GM23338 (cell line): ENCODE measurements around the gene NCKAP5. TPM values are rescaled to one million over a fixed set of nuclear protein-coding genes. Genes with fewer than 3 reads are reported as not detected.

ENCODE experiments used
- ATAC-seq: fragments of 200-7000 bp; cut with Tn5 transposase; 3 replicates; pipeline ENCODE4 v1.9.1; 2020
- DNase-seq: peaks from one replicate; pipeline ENCODE4 v3.0.0-alpha.2; 2015; ENCODE audit warnings: low spot score
- H2AFZ ChIP-seq: fragments of 200-600 bp; sonication (generic); 2 replicates; pipeline ENCODE4 v1.8.0; 2016; ENCODE audit warnings: antibody characterized with exemption, mild to moderate bottlenecking, moderate library complexity
- H3F3A ChIP-seq: fragments of 200-600 bp; sonication (generic); replicated peaks from 2 replicates; pipeline ENCODE4 v1.8.0; 2017; ENCODE audit warnings: antibody characterized with exemption, mixed run types, low read depth
- H3K27ac ChIP-seq: fragments of 200-600 bp; sonication (generic); 2 replicates; pipeline ENCODE4 v1.6.1; 2016; ENCODE audit warnings: low read depth
- H3K27me3 ChIP-seq: fragments of 200-600 bp; sonication (generic); 2 replicates; pipeline ENCODE4 v1.8.0; 2016; ENCODE audit warnings: mild to moderate bottlenecking, mixed run types, moderate library complexity; ENCODE audit not compliant: insufficient read depth
- H3K36me3 ChIP-seq: fragments of 200-600 bp; sonication (generic); 2 replicates; pipeline ENCODE4 v1.8.0; 2016; ENCODE audit warnings: mild to moderate bottlenecking; ENCODE audit not compliant: insufficient read depth
- H3K4me1 ChIP-seq: fragments of 200-600 bp; sonication (generic); 2 replicates; pipeline ENCODE4 v1.8.0; 2016; ENCODE audit warnings: mild to moderate bottlenecking, moderate library complexity; ENCODE audit not compliant: insufficient read depth
- H3K4me2 ChIP-seq: fragments of 200-600 bp; sonication (generic); 2 replicates; pipeline ENCODE4 v1.7.1; 2017; ENCODE audit warnings: mixed run types
- H3K4me3 ChIP-seq: fragments of 200-600 bp; sonication (generic); 2 replicates; pipeline ENCODE4 v1.6.1; 2016; ENCODE audit warnings: mixed run types
- H3K79me2 ChIP-seq: fragments of 200-600 bp; sonication (generic); replicated peaks from 2 replicates; pipeline ENCODE4 v1.8.0; 2017; ENCODE audit warnings: mild to moderate bottlenecking; ENCODE audit not compliant: insufficient read depth
- H3K9me2 ChIP-seq: fragments of 200-600 bp; sonication (generic); 2 replicates; pipeline ENCODE4 v1.8.0; 2017; ENCODE audit not compliant: insufficient read depth
- H4K20me1 ChIP-seq: fragments of 200-600 bp; sonication (generic); replicated peaks from 2 replicates; pipeline ENCODE4 v1.8.0; 2017; ENCODE audit warnings: mild to moderate bottlenecking; ENCODE audit not compliant: insufficient read depth
- H3K27ac Mint-ChIP-seq: 2 replicates; pipeline ENCODE4 v1.8.0; 2020; ENCODE audit warnings: inconsistent platforms, mild to moderate bottlenecking, moderate library complexity, mixed read lengths
- H3K27me3 Mint-ChIP-seq: 3 replicates; pipeline ENCODE4 v1.8.0; 2022; ENCODE audit warnings: low read depth, mild to moderate bottlenecking, moderate library complexity, mixed read lengths, inconsistent platforms; ENCODE audit not compliant: insufficient read depth, poor library complexity
- H3K36me3 Mint-ChIP-seq: 3 replicates; pipeline ENCODE4 v1.8.0; 2021; ENCODE audit warnings: low read depth, mild to moderate bottlenecking, inconsistent platforms, moderate library complexity, mixed read lengths
- H3K4me1 Mint-ChIP-seq: 3 replicates; pipeline ENCODE4 v1.8.0; 2020; ENCODE audit warnings: mild to moderate bottlenecking, inconsistent platforms, mixed read lengths
- H3K4me3 Mint-ChIP-seq: 3 replicates; pipeline ENCODE4 v1.8.0; 2021; ENCODE audit warnings: moderate library complexity, mild to moderate bottlenecking, inconsistent platforms, mixed read lengths
- H3K9me3 Mint-ChIP-seq: 3 replicates; pipeline ENCODE4 v1.8.0; 2020; ENCODE audit warnings: moderate library complexity, mild to moderate bottlenecking, inconsistent platforms, mixed read lengths
- CREB1 ChIP-seq: fragments of 250-450 bp; sonication (Bioruptor Pico); IDR thresholded peaks from 2 replicates; pipeline ENCODE4 v1.5.0; 2020; ENCODE audit warnings: low read depth, mild to moderate bottlenecking, moderate library complexity
- ETS1 ChIP-seq: IDR thresholded peaks from 2 replicates; pipeline ENCODE4 v1.6.1; 2016; ENCODE audit warnings: antibody characterized with exemption
- JUNB ChIP-seq: IDR thresholded peaks from one replicate; pipeline ENCODE4 v1.6.1; 2016; ENCODE audit warnings: antibody characterized with exemption; ENCODE audit not compliant: unreplicated experiment
- NANOG ChIP-seq: IDR thresholded peaks from 2 replicates; pipeline ENCODE4 v1.6.1; 2016; ENCODE audit warnings: antibody characterized with exemption, borderline replicate concordance
- ZNF114 ChIP-seq: fragments of 250-450 bp; sonication (Bioruptor Pico); IDR thresholded peaks from 2 replicates; pipeline ENCODE4 v1.5.0; 2020; ENCODE audit warnings: mild to moderate bottlenecking, moderate library complexity
- ZNF331 ChIP-seq: fragments of 250-450 bp; sonication (Bioruptor Pico); IDR thresholded peaks from 2 replicates; pipeline ENCODE4 v1.5.0; 2020; ENCODE audit warnings: low read depth, mild to moderate bottlenecking, moderate library complexity
- ZNF462 ChIP-seq: fragments of 250-450 bp; sonication (Bioruptor Pico); IDR thresholded peaks from 2 replicates; pipeline ENCODE4 v1.5.0; 2020; ENCODE audit warnings: mild to moderate bottlenecking, moderate library complexity
- polyA plus RNA-seq: library from polyadenylated mRNA; unstranded; fragments of >200 nt; fragmentation: Nextera tagmentation; extraction: Ambion mirVana; gene quantifications from 2 replicates; pipeline ENCODE4 v1.2.1, GENCODE V29; 2016
- total RNA-seq: library from RNA; depleted of rRNA; stranded (reverse); fragments of >200 nt; shearing (Covaris generic); gene quantifications from 2 replicates; pipeline ENCODE4 v1.2.3, GENCODE V29; 2014

Gene NCKAP5
- total and polyA plus RNA-seq, 2 experiments from 2014 or later, result 0.34 to 0.73 TPM

- no peak overlapping the region for H3K4me2 ChIP-seq
- no peaks in the 10 kb centered on the region for H3K27me3 ChIP-seq
- H3F3A ChIP-seq, result no peaks in the 10 kb centered on the region
- Mint-ChIP-seq H3K36me3 (0 out of 3 replicates have a peak, but pooled peaks cover 3% of the 10 kb centered on the region), H3K9me3 (no peaks in the 10 kb centered on the region; the same call in 1 of the 3 replicates), H3K27me3 (peaks cover 4% of the 10 kb centered on the region), H3K27ac (no peak overlapping the region), H3K4me1 (peaks cover 18% of the 10 kb centered on the region), H3K4me3 (no peak overlapping the region)
- no peak overlapping the region for H2AFZ ChIP-seq
- peaks cover 7% of the 10 kb centered on the region for H3K4me1 ChIP-seq
- TF ChIP-seq ZNF114, result no peak
- no peak for TF ChIP-seq JUNB
- no peak for TF ChIP-seq ETS1
- TF ChIP-seq NANOG, result no peak
- TF ChIP-seq CREB1 (CRISPR knock-in tag), result no peak
- TF ChIP-seq ZNF462 (CRISPR knock-in tag), result no peak
- no peak for TF ChIP-seq ZNF331 (CRISPR knock-in tag)
- DNase-seq (no peak), ATAC-seq (no peak)
- no peaks in the 10 kb centered on the region for H3K9me2 ChIP-seq
- no peak overlapping the region for H3K27ac ChIP-seq
- H3K36me3 ChIP-seq, result no peaks in the 10 kb centered on the region
- H4K20me1 ChIP-seq, result no peaks in the 10 kb centered on the region
- no peaks in the 10 kb centered on the region for H3K79me2 ChIP-seq
- H3K4me3 ChIP-seq, result no peak overlapping the region
Observed at GRCh38 chr2:132980304-132980703, 588.0 kb downstream of the NCKAP5 start.
